Endothelial cell of umbilical vein (primary cell): ENCODE results near the gene ISX.

Experiments used
- EZH2 ChIP-seq: IDR thresholded peaks from 2 replicates; pipeline ENCODE4 v1.6.1; 2012; ENCODE audit warnings: borderline replicate concordance, low read depth, mild to moderate bottlenecking, moderate library complexity, low read length, inconsistent platforms; ENCODE audit not compliant: severe bottlenecking
- POLR2A ChIP-seq: IDR thresholded peaks from 2 replicates; pipeline ENCODE4 v1.6.1; 2012; ENCODE audit warnings: low read depth, mild to moderate bottlenecking, control low read depth, low read length
- POLR2AphosphoS5 ChIP-seq: IDR thresholded peaks from 2 replicates; pipeline ENCODE4 v1.6.1; 2012; ENCODE audit warnings: low read depth, mild to moderate bottlenecking, control low read depth, low read length, moderate library complexity; ENCODE audit not compliant: insufficient read depth
- TF ChIP-seq, protein P1 (sequence below), 2 donors: IDR thresholded peaks; 1 replicate in 1 of 2; 2 replicates in 1 of 2; pipeline ENCODE4 v1.5.1; 2011; ENCODE audit warnings: low read length in 2 of 2, mild to moderate bottlenecking in 2 of 2, moderate library complexity in 2 of 2, control low read depth in 1 of 2, inconsistent platforms in 1 of 2, low read depth in 1 of 2; ENCODE audit not compliant: insufficient read depth in 1 of 2; ENCODE audit errors: extremely low read depth in 1 of 2
- TF ChIP-seq, protein P2 (sequence below): IDR thresholded peaks from 2 replicates; pipeline ENCODE4 v1.6.1; 2011; ENCODE audit not compliant: insufficient read depth, insufficient read length

- TF ChIP-seq POLR2A = no peak
- TF ChIP-seq, protein P1, sequence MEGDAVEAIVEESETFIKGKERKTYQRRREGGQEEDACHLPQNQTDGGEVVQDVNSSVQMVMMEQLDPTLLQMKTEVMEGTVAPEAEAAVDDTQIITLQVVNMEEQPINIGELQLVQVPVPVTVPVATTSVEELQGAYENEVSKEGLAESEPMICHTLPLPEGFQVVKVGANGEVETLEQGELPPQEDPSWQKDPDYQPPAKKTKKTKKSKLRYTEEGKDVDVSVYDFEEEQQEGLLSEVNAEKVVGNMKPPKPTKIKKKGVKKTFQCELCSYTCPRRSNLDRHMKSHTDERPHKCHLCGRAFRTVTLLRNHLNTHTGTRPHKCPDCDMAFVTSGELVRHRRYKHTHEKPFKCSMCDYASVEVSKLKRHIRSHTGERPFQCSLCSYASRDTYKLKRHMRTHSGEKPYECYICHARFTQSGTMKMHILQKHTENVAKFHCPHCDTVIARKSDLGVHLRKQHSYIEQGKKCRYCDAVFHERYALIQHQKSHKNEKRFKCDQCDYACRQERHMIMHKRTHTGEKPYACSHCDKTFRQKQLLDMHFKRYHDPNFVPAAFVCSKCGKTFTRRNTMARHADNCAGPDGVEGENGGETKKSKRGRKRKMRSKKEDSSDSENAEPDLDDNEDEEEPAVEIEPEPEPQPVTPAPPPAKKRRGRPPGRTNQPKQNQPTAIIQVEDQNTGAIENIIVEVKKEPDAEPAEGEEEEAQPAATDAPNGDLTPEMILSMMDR (IDR thresholded peaks at IDR 0.05; ENCODE audit: extremely low read depth in 1 of 2, insufficient read depth in 1 of 2, low read depth in 1 of 2, low read length in 2 of 2) = no peak
- TF ChIP-seq, protein P2, sequence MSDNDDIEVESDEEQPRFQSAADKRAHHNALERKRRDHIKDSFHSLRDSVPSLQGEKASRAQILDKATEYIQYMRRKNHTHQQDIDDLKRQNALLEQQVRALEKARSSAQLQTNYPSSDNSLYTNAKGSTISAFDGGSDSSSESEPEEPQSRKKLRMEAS = no peak
- TF ChIP-seq EZH2 = no peak
- TF ChIP-seq POLR2AphosphoS5 = no peak
Observed at GRCh38 chr22:35113341-35113740, 47.4 kb downstream of the ISX start.
